ENCODE measurements around the gene CBLL2.

Gene CBLL2

GRCh38 chrX:22272613-22273012 is at the start of gene CBLL2:
CBLL2 (plus strand) TSS chrX:22272913; CDS start chrX:22272992, 79 bp downstream.
- TF ChIP-seq CTCF (IDR thresholded peaks at IDR 0.05; ENCODE audit: low read depth, low read length, missing control alignments): no peak
- no peak within 1 kb of the TSS for H3K4me3 ChIP-seq (replicated peaks; ENCODE audit: low read depth, low read length)
- DNase-seq (ENCODE audit: extremely low read depth, low read depth): no peak

GRCh38 chrX:22234380-22234779 is 38.3 kb upstream of the CBLL2 start:
- H3K4me3 ChIP-seq (replicated peaks; ENCODE audit: low read depth, low read length): no peak overlapping the region
- no peak for DNase-seq (ENCODE audit: extremely low read depth, low read depth)
- no peak for TF ChIP-seq CTCF (IDR thresholded peaks at IDR 0.05; ENCODE audit: low read depth, low read length, missing control alignments)

- no peak for DNase-seq (ENCODE audit: extremely low read depth, low read depth)
- no peak overlapping the region for H3K4me3 ChIP-seq (replicated peaks; ENCODE audit: low read depth, low read length)
- TF ChIP-seq CTCF (IDR thresholded peaks at IDR 0.05; ENCODE audit: low read depth, low read length, missing control alignments): no peak
Measured at GRCh38 chrX:22237479-22237878, 35.2 kb upstream of the CBLL2 start.

GRCh38 chrX:22246620-22247019 is 26.1 kb upstream of the CBLL2 start:
- H3K4me3 ChIP-seq (replicated peaks; ENCODE audit: low read depth, low read length): no peak overlapping the region
- no peak for TF ChIP-seq CTCF (IDR thresholded peaks at IDR 0.05; ENCODE audit: low read depth, low read length, missing control alignments)
- DNase-seq (ENCODE audit: extremely low read depth, low read depth): no peak

GRCh38 chrX:22247169-22247568 is 25.5 kb upstream of the CBLL2 start:
- DNase-seq (ENCODE audit: extremely low read depth, low read depth): no peak
- no peak overlapping the region for H3K4me3 ChIP-seq (replicated peaks; ENCODE audit: low read depth, low read length)
- no peak for TF ChIP-seq CTCF (IDR thresholded peaks at IDR 0.05; ENCODE audit: low read depth, low read length, missing control alignments)

GRCh38 chrX:22248401-22248800 is 24.3 kb upstream of the CBLL2 start:
- no peak for TF ChIP-seq CTCF (IDR thresholded peaks at IDR 0.05; ENCODE audit: low read depth, low read length, missing control alignments)
- H3K4me3 ChIP-seq (replicated peaks; ENCODE audit: low read depth, low read length): no peak overlapping the region
- DNase-seq (ENCODE audit: extremely low read depth, low read depth): no peak

GRCh38 chrX:22249371-22249770 is 23.3 kb upstream of the CBLL2 start:
- TF ChIP-seq CTCF (IDR thresholded peaks at IDR 0.05; ENCODE audit: low read depth, low read length, missing control alignments): no peak
- no peak for DNase-seq (ENCODE audit: extremely low read depth, low read depth)
- H3K4me3 ChIP-seq (replicated peaks; ENCODE audit: low read depth, low read length): no peak overlapping the region

All from HFF-Myc (cell line).